H1 (cell line): Measurements from ENCODE around the gene ARHGEF16.

ENCODE experiments used
- CEBPB ChIP-seq: IDR thresholded peaks from 2 replicates; pipeline ENCODE4 v1.6.1; 2012; ENCODE audit warnings: low read depth, low read length
- CTCF ChIP-seq, 3 experiments: IDR thresholded peaks; 1 replicate in 2 of 3; 2 replicates in 1 of 3; pipeline versions ENCODE4 v1.5.1 to v1.6.1; 2011; ENCODE audit warnings: low read length in 3 of 3, mild to moderate bottlenecking in 3 of 3, inconsistent platforms in 2 of 3, low read depth in 1 of 3, moderate library complexity in 1 of 3; ENCODE audit not compliant: insufficient read depth in 1 of 3; ENCODE audit errors: control extremely low read depth in 1 of 3
- EZH2 ChIP-seq: fragments of 200-600 bp; sonication (generic); IDR thresholded peaks from 2 replicates; pipeline ENCODE4 v1.7.1; 2012; ENCODE audit warnings: low read depth, mild to moderate bottlenecking, moderate library complexity, low read length, inconsistent platforms; ENCODE audit not compliant: severe bottlenecking
- GABPA ChIP-seq: IDR thresholded peaks from 2 replicates; pipeline ENCODE4 v1.6.1; 2011; ENCODE audit warnings: mild to moderate bottlenecking, low read length, moderate library complexity, borderline replicate concordance; ENCODE audit not compliant: insufficient read depth
- POLR2A ChIP-seq, 2 experiments: IDR thresholded peaks; 1 replicate in 1 of 2; 2 replicates in 1 of 2; pipeline ENCODE4 v1.6.1; 2011; ENCODE audit warnings: low read depth in 2 of 2, low read length in 2 of 2, mild to moderate bottlenecking in 2 of 2; ENCODE audit errors: control extremely low read depth in 1 of 2
- SIN3A ChIP-seq, 2 experiments: IDR thresholded peaks in 1 of 2; conservative IDR thresholded peaks in 1 of 2; 2 replicates each; pipeline ENCODE4 v1.6.1; 2011 to 2012; ENCODE audit warnings: low read length in 2 of 2, improper control_type of control experiment in 1 of 2, low read depth in 1 of 2, mild to moderate bottlenecking in 1 of 2

DNA sequence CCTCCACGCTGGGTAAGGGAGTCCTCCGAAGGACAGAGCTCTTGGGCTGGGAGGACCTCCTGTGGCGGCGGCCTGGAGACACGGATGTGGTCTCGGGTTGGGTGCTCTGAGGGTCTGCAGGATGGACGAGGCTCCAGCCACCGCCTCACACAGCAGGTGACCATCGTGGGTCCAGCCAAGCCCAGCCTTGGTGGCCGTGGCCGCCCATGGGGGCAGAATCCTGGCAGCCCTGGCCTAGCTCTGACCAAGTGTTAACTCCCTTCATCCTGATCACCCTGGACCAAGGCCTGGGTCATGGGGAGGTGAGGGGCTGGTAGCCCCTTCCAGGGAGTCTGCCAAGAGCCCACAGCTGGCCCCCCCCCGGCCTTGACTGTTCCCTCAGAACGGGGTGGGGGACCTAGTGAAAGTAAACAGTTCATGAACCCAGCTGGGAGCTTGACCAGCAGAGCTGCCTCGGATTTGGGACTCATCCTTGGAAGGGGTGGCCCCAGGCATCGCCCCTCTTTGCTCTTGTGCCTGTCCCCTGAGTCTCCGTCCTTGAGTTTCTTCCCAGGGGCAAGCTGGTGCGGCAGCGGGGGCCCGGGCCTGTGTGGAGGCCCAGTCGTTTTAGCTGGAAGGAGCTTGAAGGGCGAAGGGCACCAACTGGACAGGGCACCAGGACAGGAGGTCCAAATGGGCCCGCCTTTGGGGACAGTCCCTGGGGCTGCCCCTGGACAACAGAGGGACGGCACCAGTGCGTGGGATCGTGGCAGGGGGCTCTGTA, 17.8 kb downstream of the ARHGEF16 start:
- TF ChIP-seq EZH2 (no peak), CTCF (IDR thresholded peaks at IDR 0.05; ENCODE audit: control extremely low read depth in 1 of 3, insufficient read depth in 1 of 3, low read depth in 1 of 3, low read length in 3 of 3) (no peak), POLR2A (IDR thresholded peaks at IDR 0.05; ENCODE audit: control extremely low read depth in 1 of 2, low read depth in 2 of 2, low read length in 2 of 2) (no peak), GABPA (no peak), SIN3A (conservative IDR thresholded peaks at IDR 0.05 in 1 of 2, IDR thresholded peaks at IDR 0.05 in 1 of 2; ENCODE audit: low read depth in 1 of 2, low read length in 2 of 2) (no peak), CEBPB (no peak)
